PFSK-1 (cell line): ENCODE data around the gene TPPP.

Experiments
- FOXP2 ChIP-seq: optimal IDR thresholded peaks from 2 replicates; pipeline ENCODE3; 2011; ENCODE audit warnings: borderline replicate concordance, control low read depth, inconsistent platforms; ENCODE audit not compliant: insufficient read depth; ENCODE audit errors: extremely low read length, extremely low read depth
- POLR2AphosphoS5 ChIP-seq: IDR thresholded peaks from 2 replicates; pipeline ENCODE4 v1.6.1; 2012; ENCODE audit warnings: low read depth, mild to moderate bottlenecking, control low read depth, low read length, moderate library complexity
- REST ChIP-seq, 2 experiments: IDR thresholded peaks; 2 replicates each; pipeline versions ENCODE4 v1.6.1 to v1.8.0; 2011 to 2012; ENCODE audit warnings: low read depth in 2 of 2, low read length in 2 of 2, control low read depth in 1 of 2, inconsistent platforms in 1 of 2, mild to moderate bottlenecking in 1 of 2, moderate library complexity in 1 of 2; ENCODE audit not compliant: insufficient read depth in 1 of 2
- SIN3A ChIP-seq: IDR thresholded peaks from 2 replicates; pipeline ENCODE4 v1.6.1; 2012; ENCODE audit warnings: mild to moderate bottlenecking, low read length, moderate library complexity, borderline replicate concordance; ENCODE audit not compliant: insufficient read depth
- TAF1 ChIP-seq: IDR thresholded peaks from 2 replicates; pipeline ENCODE4 v1.6.1; 2012; ENCODE audit warnings: low read length, control low read depth, borderline replicate concordance; ENCODE audit not compliant: insufficient read depth

Gene TPPP

GRCh38 chr5:658103-658502 is 35.0 kb downstream of the TPPP start:
- TF ChIP-seq TAF1: no peak
- TF ChIP-seq POLR2AphosphoS5: no peak
- TF ChIP-seq REST (IDR thresholded peaks at IDR 0.05; ENCODE audit: insufficient read depth in 1 of 2, low read depth in 2 of 2, low read length in 2 of 2): no peak
- no peak for TF ChIP-seq SIN3A
- TF ChIP-seq FOXP2: no peak

GRCh38 chr5:657570-657969 is 35.6 kb downstream of the TPPP start:
- TF ChIP-seq TAF1 (no peak), POLR2AphosphoS5 (no peak), FOXP2 (no peak), REST (IDR thresholded peaks at IDR 0.05; ENCODE audit: insufficient read depth in 1 of 2, low read depth in 2 of 2, low read length in 2 of 2) (no peak), SIN3A (no peak)

- no peak for TF ChIP-seq REST (IDR thresholded peaks at IDR 0.05; ENCODE audit: insufficient read depth in 1 of 2, low read depth in 2 of 2, low read length in 2 of 2)
- TF ChIP-seq FOXP2: no peak
- TF ChIP-seq TAF1: no peak
- TF ChIP-seq SIN3A: no peak
- TF ChIP-seq POLR2AphosphoS5: no peak
Observed at GRCh38 chr5:655406-655805, 37.7 kb downstream of the TPPP start.

- no peak for TF ChIP-seq REST (IDR thresholded peaks at IDR 0.05; ENCODE audit: insufficient read depth in 1 of 2, low read depth in 2 of 2, low read length in 2 of 2)
- TF ChIP-seq POLR2AphosphoS5: no peak
- TF ChIP-seq FOXP2: no peak
- TF ChIP-seq TAF1: no peak
- no peak for TF ChIP-seq SIN3A
Observed at GRCh38 chr5:654071-654778, 38.9 kb downstream of the TPPP start.

- TF ChIP-seq TAF1 (no peak), SIN3A (no peak), FOXP2 (no peak), REST (IDR thresholded peaks at IDR 0.05; ENCODE audit: insufficient read depth in 1 of 2, low read depth in 2 of 2, low read length in 2 of 2) (no peak), POLR2AphosphoS5 (no peak)
Observed at GRCh38 chr5:652773-653350, 40.3 kb downstream of the TPPP start.
